H9 (cell line): ENCODE data around the gene B9D1. TPM values are rescaled to one million over a fixed set of nuclear protein-coding genes. Genes with fewer than 3 reads are reported as not detected.

ENCODE experiments used
- DNase-seq: peaks from one replicate; pipeline ENCODE4 v3.0.0-alpha.2; 2017
- H2AFZ ChIP-seq: one replicate; pipeline ENCODE4 v1.6.1; 2013; ENCODE audit warnings: mild to moderate bottlenecking, low read length, control low read depth, moderate library complexity
- H2AK5ac ChIP-seq: 2 replicates; pipeline ENCODE4 v1.6.1; 2013; ENCODE audit warnings: low read length, control low read depth, mixed read lengths; ENCODE audit not compliant: insufficient read length
- H2BK120ac ChIP-seq: one replicate; pipeline ENCODE4 v1.6.1; 2013; ENCODE audit warnings: low read depth, mild to moderate bottlenecking, low read length, control low read depth, inconsistent platforms; ENCODE audit not compliant: poor library complexity, severe bottlenecking
- H2BK12ac ChIP-seq: 2 replicates; pipeline ENCODE4 v1.6.1; 2013; ENCODE audit warnings: low read length, control low read depth, mixed read lengths, low read depth; ENCODE audit not compliant: insufficient read length
- H2BK15ac ChIP-seq: 2 replicates; pipeline ENCODE4 v1.6.1; 2013; ENCODE audit warnings: low read depth, low read length, control low read depth
- H2BK20ac ChIP-seq: one replicate; pipeline ENCODE4 v1.6.1; 2013; ENCODE audit warnings: low read depth, mild to moderate bottlenecking, low read length, control low read depth, inconsistent platforms; ENCODE audit not compliant: poor library complexity, severe bottlenecking
- H2BK5ac ChIP-seq: 2 replicates; pipeline ENCODE4 v1.6.1; 2013; ENCODE audit warnings: low read length, control low read depth, mixed read lengths; ENCODE audit not compliant: insufficient read length
- H3K14ac ChIP-seq: 2 replicates; pipeline ENCODE4 v1.6.1; 2013; ENCODE audit warnings: low read length, control low read depth; ENCODE audit not compliant: insufficient read depth
- H3K18ac ChIP-seq: 2 replicates; pipeline ENCODE4 v1.6.1; 2013; ENCODE audit warnings: low read depth, mild to moderate bottlenecking, mixed read lengths, low read length, control low read depth; ENCODE audit not compliant: insufficient read length
- H3K23ac ChIP-seq: 2 replicates; pipeline ENCODE4 v1.6.1; 2013; ENCODE audit warnings: low read length, control low read depth, mixed read lengths, low read depth; ENCODE audit not compliant: insufficient read length
- H3K23me2 ChIP-seq: 2 replicates; pipeline ENCODE4 v1.6.1; 2013; ENCODE audit warnings: low read depth, mild to moderate bottlenecking, mixed read lengths, low read length, control low read depth; ENCODE audit not compliant: insufficient read length, poor library complexity, severe bottlenecking
- H3K27ac ChIP-seq: 2 replicates; pipeline ENCODE4 v1.5.1; 2013; ENCODE audit warnings: low read length, control low read depth, mixed read lengths, low read depth; ENCODE audit not compliant: insufficient read length
- H3K27me3 ChIP-seq: 2 replicates; pipeline ENCODE4 v1.6.1; 2013; ENCODE audit warnings: low read length, control low read depth, inconsistent platforms; ENCODE audit not compliant: insufficient read depth
- H3K4ac ChIP-seq: 2 replicates; pipeline ENCODE4 v1.6.1; 2013; ENCODE audit warnings: low read depth, mild to moderate bottlenecking, control low read depth, inconsistent platforms, low read length, moderate library complexity
- H3K4me1 ChIP-seq: 2 replicates; pipeline ENCODE4 v1.6.1; 2013; ENCODE audit warnings: low read length, control low read depth, inconsistent platforms; ENCODE audit not compliant: insufficient read depth
- H3K4me2 ChIP-seq: 2 replicates; pipeline ENCODE4 v1.6.1; 2013; ENCODE audit warnings: low read length, control low read depth, mixed read lengths; ENCODE audit not compliant: insufficient read length, insufficient read depth
- H3K56ac ChIP-seq: 2 replicates; pipeline ENCODE4 v1.6.1; 2013; ENCODE audit warnings: low read depth, mild to moderate bottlenecking, mixed read lengths, low read length, control low read depth; ENCODE audit not compliant: insufficient read length
- H3K79me1 ChIP-seq: 2 replicates; pipeline ENCODE4 v1.6.1; 2013; ENCODE audit warnings: low read depth, mild to moderate bottlenecking, moderate library complexity, low read length, control low read depth, inconsistent platforms; ENCODE audit not compliant: insufficient read depth, poor library complexity, severe bottlenecking
- H3K79me2 ChIP-seq: 2 replicates; pipeline ENCODE4 v1.6.1; 2013; ENCODE audit warnings: low read length, control low read depth, inconsistent platforms; ENCODE audit not compliant: insufficient read depth
- H3K9ac ChIP-seq: 2 replicates; pipeline ENCODE4 v1.6.1; 2013; ENCODE audit warnings: low read length, control low read depth, mixed read lengths; ENCODE audit not compliant: insufficient read length; ENCODE audit errors: extremely low read depth
- H3K9me3 ChIP-seq: one replicate; pipeline ENCODE4 v1.6.1; 2013; ENCODE audit warnings: low read depth, low read length, inconsistent platforms; ENCODE audit not compliant: control insufficient read depth
- H3T11ph ChIP-seq: one replicate; pipeline ENCODE4 v1.6.1; 2013; ENCODE audit warnings: mild to moderate bottlenecking, low read length, control low read depth, inconsistent platforms
- H4K20me1 ChIP-seq: one replicate; pipeline ENCODE4 v1.6.1; 2013; ENCODE audit not compliant: control insufficient read depth, insufficient read length, insufficient read depth
- H4K5ac ChIP-seq: 2 replicates; pipeline ENCODE4 v1.6.1; 2013; ENCODE audit warnings: low read depth, mild to moderate bottlenecking, mixed read lengths, low read length, control low read depth; ENCODE audit not compliant: insufficient read length
- H4K8ac ChIP-seq: replicated peaks from 2 replicates; pipeline ENCODE4 v1.6.1; 2013; ENCODE audit warnings: low read length, control low read depth, mixed read lengths, low read depth; ENCODE audit not compliant: insufficient read length
- H4K91ac ChIP-seq: 2 replicates; pipeline ENCODE4 v1.6.1; 2013; ENCODE audit warnings: low read depth, mild to moderate bottlenecking, moderate library complexity, mixed read lengths, low read length, control low read depth; ENCODE audit not compliant: insufficient read length
- H3K27ac Mint-ChIP-seq, 3 experiments: 2 replicates in 2 of 3; 3 replicates in 1 of 3; pipeline ENCODE4 v1.8.0; 2020 to 2021; ENCODE audit warnings: mixed read lengths in 3 of 3, mild to moderate bottlenecking in 1 of 3, moderate library complexity in 1 of 3
- H3K27me3 Mint-ChIP-seq: 2 replicates; pipeline ENCODE4 v1.8.0; 2021; ENCODE audit warnings: low read depth, mild to moderate bottlenecking, moderate library complexity, mixed read lengths
- H3K36me3 Mint-ChIP-seq, 3 experiments: 2 replicates in 2 of 3; 3 replicates in 1 of 3; pipeline ENCODE4 v1.8.0; 2020 to 2021; ENCODE audit warnings: low read depth in 3 of 3, mixed read lengths in 3 of 3; ENCODE audit not compliant: insufficient read depth in 1 of 3
- H3K4me1 Mint-ChIP-seq, 2 experiments: 2 replicates each; pipeline ENCODE4 v1.8.0; 2020; ENCODE audit warnings: mixed read lengths in 2 of 2
- H3K4me3 Mint-ChIP-seq, 2 experiments: 2 replicates in 1 of 2; 3 replicates in 1 of 2; pipeline ENCODE4 v1.8.0; 2020 to 2021; ENCODE audit warnings: mild to moderate bottlenecking in 2 of 2, mixed read lengths in 2 of 2, moderate library complexity in 1 of 2
- H3K9me3 Mint-ChIP-seq, 2 experiments: 2 replicates in 1 of 2; 3 replicates in 1 of 2; pipeline ENCODE4 v1.8.0; 2020; ENCODE audit warnings: mild to moderate bottlenecking in 2 of 2, mixed read lengths in 2 of 2, moderate library complexity in 1 of 2
- WGBS: extraction: QIAGEN DNeasy Blood & Tissue Kit; methylation state at CpG from one replicate; pipeline ENCODE4 v1.1.7; 2013; ENCODE audit warnings: missing lambda C conversion rate, low lambda C conversion rate, mixed read lengths; ENCODE audit not compliant: insufficient read length; ENCODE audit errors: extremely low coverage; 5-methylcytosine and 5-hydroxymethylcytosine counted together
- total RNA-seq: library from RNA; stranded (reverse); gene quantifications from 2 replicates; pipeline ENCODE4 v1.2.1, GENCODE V29; 2021
- TF ChIP-seq, protein P1 (sequence below): fragments of 200-600 bp; sonication (generic); conservative IDR thresholded peaks from 3 replicates; pipeline ENCODE4 v1.8.0; 2021; ENCODE audit warnings: antibody characterized with exemption, mild to moderate bottlenecking

Gene B9D1
- total RNA-seq, 1 experiment from 2014 or later: 30.4 TPM

DNA sequence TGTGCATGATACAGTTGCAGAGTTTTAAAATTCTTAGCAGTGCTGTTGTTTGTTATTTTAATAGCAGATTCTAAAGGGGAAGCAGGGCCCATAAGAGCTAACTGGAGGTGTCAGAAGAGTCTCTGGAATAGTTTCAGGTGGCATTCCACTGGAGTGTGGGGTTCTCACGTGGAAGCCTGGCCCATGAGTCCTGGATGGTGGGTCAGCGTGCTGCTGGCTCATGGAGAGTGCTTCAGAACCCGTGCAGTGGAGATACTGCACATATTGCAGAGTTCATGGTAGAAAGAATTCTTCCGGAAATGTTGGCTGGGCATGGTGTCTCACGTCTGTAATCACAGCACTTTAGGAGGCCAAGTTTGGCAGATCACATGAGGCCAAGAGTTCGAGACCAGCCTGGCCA lies 43.9 kb downstream of the B9D1 start:
- Histone ChIP-seq H3T11ph (no peak overlapping the region), H3K23me2 (no peaks in the 10 kb centered on the region), H3K23ac (no peak overlapping the region), H4K91ac (no peak overlapping the region), H4K20me1 (no peaks in the 10 kb centered on the region), H2BK20ac (no peak overlapping the region), H3K56ac (no peak overlapping the region), H3K9ac (no peak overlapping the region), H3K4me1 (peaks cover 4% of the 10 kb centered on the region), H2BK120ac (no peak overlapping the region), H3K4me2 (no peak overlapping the region), H3K27ac (no peak overlapping the region), H3K18ac (no peak overlapping the region), H2AFZ (no peak overlapping the region), H2BK12ac (no peak overlapping the region), H2BK5ac (no peak overlapping the region), H4K8ac (no peak overlapping the region), H3K14ac (no peak overlapping the region; the same call in 1 of the 2 replicates), H3K79me1 (no peaks in the 10 kb centered on the region), H3K27me3 (no peaks in the 10 kb centered on the region), H2BK15ac (no peak overlapping the region), H4K5ac (no peak overlapping the region), H3K79me2 (no peaks in the 10 kb centered on the region), H2AK5ac (no peak overlapping the region), H3K4ac (no peak overlapping the region), H3K9me3 (no peaks in the 10 kb centered on the region)
- peaks cover 0 to under 1% of the 10 kb centered on the region in 2 experiments; a peak in 2 of 5 replicates for H3K9me3 Mint-ChIP-seq
- no CpG with 5 or more reads among the region's 6 CpGs for WGBS
- no peaks in the 10 kb centered on the region for H3K27me3 Mint-ChIP-seq
- TF ChIP-seq, protein P1, sequence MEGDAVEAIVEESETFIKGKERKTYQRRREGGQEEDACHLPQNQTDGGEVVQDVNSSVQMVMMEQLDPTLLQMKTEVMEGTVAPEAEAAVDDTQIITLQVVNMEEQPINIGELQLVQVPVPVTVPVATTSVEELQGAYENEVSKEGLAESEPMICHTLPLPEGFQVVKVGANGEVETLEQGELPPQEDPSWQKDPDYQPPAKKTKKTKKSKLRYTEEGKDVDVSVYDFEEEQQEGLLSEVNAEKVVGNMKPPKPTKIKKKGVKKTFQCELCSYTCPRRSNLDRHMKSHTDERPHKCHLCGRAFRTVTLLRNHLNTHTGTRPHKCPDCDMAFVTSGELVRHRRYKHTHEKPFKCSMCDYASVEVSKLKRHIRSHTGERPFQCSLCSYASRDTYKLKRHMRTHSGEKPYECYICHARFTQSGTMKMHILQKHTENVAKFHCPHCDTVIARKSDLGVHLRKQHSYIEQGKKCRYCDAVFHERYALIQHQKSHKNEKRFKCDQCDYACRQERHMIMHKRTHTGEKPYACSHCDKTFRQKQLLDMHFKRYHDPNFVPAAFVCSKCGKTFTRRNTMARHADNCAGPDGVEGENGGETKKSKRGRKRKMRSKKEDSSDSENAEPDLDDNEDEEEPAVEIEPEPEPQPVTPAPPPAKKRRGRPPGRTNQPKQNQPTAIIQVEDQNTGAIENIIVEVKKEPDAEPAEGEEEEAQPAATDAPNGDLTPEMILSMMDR: no peak
- H3K4me1 Mint-ChIP-seq: peaks cover 30 to 32% of the 10 kb centered on the region in 2 experiments
- no peak overlapping the region for H3K4me3 Mint-ChIP-seq
- no peak overlapping the region for H3K27ac Mint-ChIP-seq
- DNase-seq: no peak
- H3K36me3 Mint-ChIP-seq: peaks cover 18 to 52% (median 29%) of the 10 kb centered on the region in 3 experiments
